Stimulated activated CD8-positive, alpha-beta memory T cell treated with anti-CD3 and anti-CD28 coated beads, Interleukin-4, amount 100 ng/mL, for 24 hours (primary cell): ENCODE data around the gene SLC25A51.
"Not testable (repeated sequence)": the region's sequence is repeated elsewhere in the genome, so short reads cannot be mapped to it uniquely, and the experiment has no call there.

Source experiments
- DNase-seq: peaks from one replicate; pipeline ENCODE4 v3.0.0-alpha.2; 2020; ENCODE audit warnings: low read depth

The SLC25A51 gene

DNA sequence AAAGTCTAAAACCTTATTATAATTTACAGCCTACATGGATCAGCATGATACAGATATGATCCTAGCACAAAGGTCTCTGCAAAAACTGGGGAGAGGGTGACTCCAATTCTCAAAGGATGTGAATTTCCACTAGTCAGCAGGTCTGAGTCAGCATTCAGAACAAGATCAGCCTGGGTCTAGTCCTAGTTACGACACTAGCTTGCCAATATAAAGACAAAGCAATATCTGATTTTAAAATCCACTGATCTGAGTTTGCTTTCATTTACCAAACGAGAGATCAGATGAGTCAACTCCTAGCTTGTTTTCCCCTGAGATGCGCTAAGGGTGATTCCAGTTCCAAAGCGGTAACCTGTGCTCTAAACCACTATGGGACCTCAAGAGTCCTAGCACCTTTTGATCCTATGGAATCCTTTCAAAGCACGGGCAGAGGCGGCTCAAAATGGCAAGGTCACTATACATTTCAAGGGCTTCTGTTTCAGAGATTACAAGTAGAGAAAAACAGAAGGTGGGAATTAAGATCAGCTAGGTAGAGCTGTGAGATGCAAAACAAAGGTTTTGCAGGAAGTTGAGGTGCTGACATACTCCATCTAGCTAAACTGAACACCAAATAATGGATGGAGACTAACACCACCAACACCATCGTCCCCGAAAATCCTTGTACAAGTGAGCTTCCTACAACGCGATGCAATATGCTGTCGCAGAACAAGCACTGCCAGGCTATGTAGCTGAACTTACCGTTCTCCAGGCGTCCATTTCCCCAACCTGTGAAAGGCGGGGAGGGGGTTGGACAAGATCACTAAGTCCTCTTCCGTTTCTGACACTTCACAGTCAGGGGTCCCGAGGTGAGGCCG lies 906 bp downstream of the SLC25A51 start:
- DNase-seq = no peak

GRCh38 chr9:37902131-37902530 lies 1.8 kb downstream of the SLC25A51 start:
- no peak for DNase-seq

DNA sequence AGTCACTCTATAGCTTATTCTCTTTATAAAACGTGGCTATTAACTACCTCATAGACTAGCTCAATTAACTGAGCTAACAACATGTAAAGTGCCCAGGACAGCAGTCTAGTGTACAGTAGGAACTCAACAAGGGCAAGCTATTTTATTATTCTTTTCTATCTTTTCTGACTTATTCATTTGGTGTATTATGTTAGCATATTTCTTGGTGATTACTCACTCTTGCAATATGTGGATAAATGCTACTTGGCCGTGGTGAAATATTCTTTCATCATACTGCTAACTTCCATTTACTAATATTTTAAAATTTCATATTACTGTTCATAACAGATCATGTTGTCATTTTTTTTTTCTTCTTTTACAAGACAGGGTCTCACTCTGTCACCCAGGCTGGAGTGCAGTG lies 4.9 kb downstream of the SLC25A51 start:
- DNase-seq = no peak

DNA sequence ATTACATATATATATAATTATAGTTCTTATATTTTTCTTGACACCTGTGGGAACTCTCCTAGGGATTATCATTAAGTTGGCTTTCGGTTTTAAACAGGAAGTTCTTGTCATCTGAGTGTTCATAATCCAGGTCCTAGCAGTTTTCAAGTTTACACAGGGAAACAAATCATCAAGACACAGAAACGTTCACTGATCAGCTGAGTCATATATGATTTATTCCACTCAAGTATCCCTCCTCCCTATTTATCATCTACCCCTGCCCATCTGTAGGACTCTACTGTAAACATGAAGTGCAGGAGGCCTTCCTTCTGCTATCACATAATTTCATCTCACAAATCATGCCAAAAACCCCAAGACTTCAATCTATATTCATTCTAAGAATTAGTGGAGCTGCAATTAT lies 6.3 kb downstream of the SLC25A51 start:
- no peak for DNase-seq

GRCh38 chr9:37892063-37892462 lies 11.9 kb downstream of the SLC25A51 start:
- DNase-seq = no peak

DNA sequence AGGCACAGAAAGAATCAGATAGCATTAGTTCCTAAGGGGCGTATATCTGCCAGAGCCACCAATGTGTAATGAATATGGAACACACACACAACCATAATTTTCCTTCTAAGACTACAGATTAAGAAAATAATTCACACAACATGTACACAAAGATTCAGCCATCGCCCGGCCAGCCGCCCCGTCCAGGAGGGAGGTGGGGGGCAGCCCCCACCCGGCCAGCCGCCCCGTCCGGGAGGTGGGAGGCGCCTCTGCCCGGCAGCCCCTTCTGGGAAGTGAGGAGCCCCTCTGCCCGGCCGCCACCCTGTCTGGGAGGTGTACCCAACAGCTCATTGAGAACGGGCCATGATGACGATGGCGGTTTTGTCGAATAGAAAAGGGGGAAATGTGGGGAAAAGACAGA lies 12.9 kb downstream of the SLC25A51 start:
- DNase-seq = not testable (repeated sequence)

DNA sequence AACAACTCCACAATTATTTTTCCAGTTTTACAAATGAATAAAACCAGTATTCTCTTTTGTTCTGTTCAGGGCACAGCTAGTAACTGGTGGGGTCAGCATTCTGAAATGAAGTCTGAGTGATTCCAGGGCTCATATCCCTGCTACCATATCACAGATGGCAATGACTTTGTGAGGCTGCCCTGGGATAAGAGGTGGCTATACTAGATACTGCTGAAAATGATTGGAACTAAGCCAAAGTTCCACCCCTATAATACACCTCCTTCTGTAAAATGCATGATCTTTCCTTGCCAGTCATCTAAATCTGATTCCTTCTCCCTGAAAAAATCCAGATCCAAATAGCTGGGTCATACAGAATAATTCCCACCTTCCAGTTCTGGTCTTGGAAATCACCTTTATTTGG lies 14.4 kb downstream of the SLC25A51 start:
- DNase-seq = no peak

DNA sequence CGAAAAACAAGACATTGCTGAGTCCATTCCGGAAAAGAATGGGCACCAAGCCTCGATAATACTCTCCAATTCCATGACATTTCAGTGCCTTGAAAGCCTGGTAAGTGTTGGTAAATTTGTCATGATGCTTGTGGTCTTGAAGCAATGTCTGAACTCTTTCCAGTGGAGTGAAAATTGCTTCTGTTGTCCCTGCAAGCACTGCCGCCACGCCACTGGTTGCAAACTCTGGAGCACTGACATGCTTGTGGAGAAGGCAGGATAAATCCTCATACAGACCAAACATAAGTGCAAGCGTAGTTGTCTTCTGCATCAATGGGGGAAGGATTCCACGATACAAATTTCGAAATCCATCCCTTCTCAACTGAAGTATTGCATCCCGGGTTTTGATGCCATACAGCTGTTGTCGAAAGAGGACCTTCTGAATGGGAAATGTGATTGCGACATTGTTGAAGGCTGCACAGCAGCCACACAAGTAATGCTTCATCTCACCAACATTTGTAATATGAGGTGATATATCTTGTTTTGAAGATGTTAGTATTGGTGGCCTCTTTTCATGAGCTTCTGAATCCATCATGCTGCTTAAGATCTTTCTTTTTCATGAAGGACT lies 15.8 kb downstream of the SLC25A51 start:
- DNase-seq = not testable (repeated sequence)

DNA sequence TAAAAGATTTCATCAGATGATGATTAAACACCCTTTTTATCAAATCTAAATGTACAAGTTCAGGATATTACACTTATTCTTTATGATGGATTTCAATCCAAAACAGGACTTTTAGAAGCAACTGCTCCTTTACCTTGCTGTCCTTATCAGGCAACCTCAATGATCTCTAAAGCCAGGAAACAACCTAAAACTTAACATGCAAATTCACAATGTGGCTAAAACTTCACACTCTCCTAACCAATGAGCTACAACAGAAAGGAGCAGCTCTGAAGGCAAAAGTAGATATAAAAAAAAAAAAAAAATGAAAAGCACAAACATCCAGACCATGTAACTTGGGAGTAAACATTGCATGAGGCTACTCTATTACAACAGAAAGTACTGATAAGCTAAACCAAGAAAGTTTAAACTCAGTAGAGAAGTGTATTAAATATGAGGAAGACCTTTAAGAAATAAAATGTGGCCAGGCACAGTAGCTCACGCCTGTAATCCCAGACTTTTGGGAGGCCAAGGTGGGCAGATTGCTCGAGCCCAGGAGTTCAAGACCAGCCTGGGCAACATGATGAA lies 22.9 kb downstream of the SLC25A51 start:
- DNase-seq = no peak

- no peak for DNase-seq
Measured at GRCh38 chr9:37876376-37876775, 27.6 kb downstream of the SLC25A51 start.

DNA sequence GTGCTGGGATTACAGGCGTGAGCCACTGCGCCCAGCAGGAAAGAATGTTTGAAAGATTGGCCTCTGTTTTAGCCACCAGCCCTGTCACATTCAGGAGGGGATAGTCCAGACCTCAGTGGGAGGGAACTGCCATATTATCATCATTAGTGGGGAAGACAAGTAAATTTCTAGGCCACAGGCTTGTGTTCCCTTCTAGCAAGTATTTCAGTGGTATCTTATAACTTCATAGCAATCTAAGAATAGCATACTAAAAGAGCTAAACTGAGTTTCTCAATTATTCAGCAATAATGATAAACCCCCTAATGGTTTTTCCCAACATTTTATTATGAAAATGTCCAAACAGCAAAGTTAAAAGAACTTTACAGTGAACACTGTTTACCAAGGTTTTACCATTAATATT lies 30.0 kb downstream of the SLC25A51 start:
- DNase-seq = no peak

DNA sequence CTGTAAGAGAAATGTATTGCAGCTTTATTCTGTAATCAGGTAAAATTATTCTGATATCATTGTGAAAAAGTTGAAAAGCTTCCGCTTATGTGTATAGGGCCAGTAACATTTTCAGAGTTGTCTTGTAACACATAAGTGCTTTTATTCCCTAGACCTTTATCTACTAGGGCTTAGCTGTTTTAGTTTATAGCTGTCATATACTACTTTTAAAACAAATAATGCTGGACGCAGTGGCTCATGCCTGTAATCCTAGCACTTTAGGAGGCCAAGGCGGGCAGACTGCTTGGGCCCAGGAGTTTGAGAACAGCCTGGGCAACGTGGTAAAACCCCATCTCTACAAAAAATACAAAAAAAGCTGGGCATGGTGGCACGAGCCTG lies 33.1 kb downstream of the SLC25A51 start:
- no peak for DNase-seq

DNA sequence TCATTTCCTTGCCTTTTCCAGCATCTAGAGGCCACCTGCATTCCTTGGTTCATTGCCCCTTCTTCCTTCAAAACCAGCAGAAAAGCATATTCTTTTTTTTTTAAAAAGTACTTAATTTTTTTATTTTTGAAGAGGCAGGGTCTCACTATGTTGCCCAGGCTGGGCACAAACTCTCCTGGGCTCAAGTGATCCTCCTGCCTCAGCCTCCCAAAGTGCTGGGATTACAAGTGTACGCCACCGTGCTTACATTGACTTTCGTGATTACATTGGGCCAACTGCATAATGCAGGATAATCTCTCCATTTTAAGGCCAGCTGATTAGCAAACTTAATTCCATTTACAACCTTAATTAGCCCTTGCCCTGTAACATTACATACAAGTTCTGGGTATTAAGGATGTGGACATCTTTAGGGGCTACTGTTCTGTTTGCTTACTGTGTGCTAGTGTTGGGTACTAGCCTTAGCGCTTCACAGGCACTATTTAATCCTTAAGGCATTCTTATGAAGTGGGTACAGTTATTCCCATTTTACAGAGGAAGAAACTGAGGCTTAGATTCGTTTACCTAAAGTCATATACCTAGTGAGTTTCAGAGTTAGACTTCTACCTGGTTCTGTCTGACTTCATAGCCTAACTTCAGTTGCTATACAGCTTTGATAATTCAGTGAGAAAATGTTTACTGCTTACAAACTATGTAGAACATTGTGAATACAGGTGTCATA lies 33.7 kb downstream of the SLC25A51 start:
- DNase-seq = no peak

DNA sequence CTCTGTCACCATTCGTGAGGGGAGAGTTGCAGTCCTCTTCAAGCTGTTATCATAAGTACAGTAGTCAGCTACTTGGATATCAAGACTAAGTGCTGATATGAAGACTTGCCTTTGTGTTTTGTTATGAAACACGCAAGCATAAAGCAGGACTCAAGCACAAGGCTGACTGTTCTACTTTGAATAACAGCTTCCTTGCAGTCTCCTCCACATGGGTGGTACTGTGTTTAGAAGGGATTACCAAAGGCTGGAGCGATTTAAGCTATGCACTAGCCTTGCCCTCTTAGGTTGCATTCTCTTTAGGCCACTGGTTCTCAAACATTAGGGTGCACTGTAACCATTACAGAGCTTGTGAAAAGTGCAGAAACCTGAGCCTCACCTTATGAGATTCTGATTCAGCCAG lies 41.4 kb downstream of the SLC25A51 start:
- no peak for DNase-seq

DNA sequence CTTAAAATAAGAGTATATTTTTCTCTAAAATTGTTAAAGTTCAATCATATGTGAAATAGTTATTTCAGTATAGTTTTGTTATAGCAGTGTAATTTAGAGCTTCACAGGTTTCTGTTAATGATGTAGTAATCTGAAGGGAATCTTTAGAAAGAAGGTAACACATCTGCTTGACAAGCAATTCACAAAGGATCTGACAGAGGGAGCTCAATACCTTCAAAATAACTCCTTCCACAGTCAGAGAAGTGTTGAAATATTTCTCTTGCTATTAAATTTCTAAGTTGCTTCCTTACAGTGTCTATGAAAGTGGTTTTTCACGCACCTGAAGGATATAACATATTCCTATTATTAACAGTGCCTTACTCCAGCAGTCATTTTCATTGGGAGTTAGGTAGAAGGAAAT lies 44.9 kb downstream of the SLC25A51 start:
- DNase-seq = no peak

GRCh38 chr9:37856551-37856950 lies 47.4 kb downstream of the SLC25A51 start:
- no peak for DNase-seq

DNA sequence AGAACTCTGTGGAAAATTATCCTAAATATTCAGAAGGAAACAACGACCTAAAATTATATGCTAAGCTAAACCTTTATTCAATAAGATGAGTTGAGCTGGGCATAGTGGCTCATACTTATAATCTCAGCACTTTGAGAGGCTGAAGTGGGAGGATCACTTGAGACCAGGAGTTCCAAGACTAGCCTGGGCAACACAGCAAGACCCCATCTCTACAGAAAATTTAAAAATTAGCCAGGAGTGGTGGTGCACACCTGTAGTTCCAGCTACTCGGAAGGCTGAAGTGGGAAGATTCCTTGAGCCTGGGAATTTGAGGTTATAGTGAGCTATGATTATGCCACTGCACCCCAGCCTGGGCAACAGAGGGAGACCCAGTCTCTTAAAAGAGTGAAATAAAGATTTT lies 51.7 kb downstream of the SLC25A51 start:
- no peak for DNase-seq

DNA sequence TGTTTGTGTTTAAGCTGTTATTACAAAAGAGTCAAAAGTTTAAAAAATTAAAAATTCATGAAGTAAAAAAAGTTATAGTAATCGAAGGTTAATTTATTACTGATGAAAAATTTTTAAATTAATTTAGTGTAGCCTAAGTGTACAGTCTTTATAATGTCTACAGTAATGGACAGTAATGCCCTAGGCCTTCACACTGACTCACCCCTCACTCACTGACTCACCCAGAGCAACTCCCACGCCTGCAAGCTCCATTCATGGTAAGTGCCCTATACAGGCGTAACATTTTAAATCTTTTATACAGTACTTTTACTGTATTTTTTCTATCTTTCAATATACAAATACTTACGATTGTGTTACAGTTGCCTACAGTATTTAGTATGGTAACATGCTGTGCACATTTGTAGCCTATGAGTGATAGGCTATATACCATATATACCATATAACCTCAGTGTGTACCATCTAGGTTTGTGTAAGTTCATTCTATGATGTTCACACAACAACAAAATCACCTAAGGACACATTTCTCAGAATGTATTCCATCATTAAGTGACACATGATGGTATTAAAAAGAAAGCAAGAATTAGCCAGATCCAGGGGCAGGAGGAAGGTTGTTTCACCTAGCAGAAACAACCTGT lies 63.2 kb downstream of the SLC25A51 start:
- no peak for DNase-seq

GRCh38 chr9:37839496-37840461 lies 64.1 kb downstream of the SLC25A51 start:
- no peak for DNase-seq
